GM23338 (cell line): ENCODE results near the gene METRNL. TPM values are rescaled to one million over a fixed set of nuclear protein-coding genes. Genes with fewer than 3 reads are reported as not detected.
"Not testable (repeated sequence)": the region's sequence is repeated elsewhere in the genome, so short reads cannot be mapped to it uniquely, and the experiment has no call there.

Experiments
- ATAC-seq: fragments of 200-7000 bp; cut with Tn5 transposase; 3 replicates; pipeline ENCODE4 v1.9.1; 2020
- DNase-seq: peaks from one replicate; pipeline ENCODE4 v3.0.0-alpha.2; 2015; ENCODE audit warnings: low spot score
- H2AFZ ChIP-seq: fragments of 200-600 bp; sonication (generic); 2 replicates; pipeline ENCODE4 v1.8.0; 2016; ENCODE audit warnings: antibody characterized with exemption, mild to moderate bottlenecking, moderate library complexity
- H3F3A ChIP-seq: fragments of 200-600 bp; sonication (generic); replicated peaks from 2 replicates; pipeline ENCODE4 v1.8.0; 2017; ENCODE audit warnings: antibody characterized with exemption, mixed run types, low read depth
- H3K27ac ChIP-seq: fragments of 200-600 bp; sonication (generic); 2 replicates; pipeline ENCODE4 v1.6.1; 2016; ENCODE audit warnings: low read depth
- H3K27me3 ChIP-seq: fragments of 200-600 bp; sonication (generic); 2 replicates; pipeline ENCODE4 v1.8.0; 2016; ENCODE audit warnings: mild to moderate bottlenecking, mixed run types, moderate library complexity; ENCODE audit not compliant: insufficient read depth
- H3K36me3 ChIP-seq: fragments of 200-600 bp; sonication (generic); 2 replicates; pipeline ENCODE4 v1.8.0; 2016; ENCODE audit warnings: mild to moderate bottlenecking; ENCODE audit not compliant: insufficient read depth
- H3K4me1 ChIP-seq: fragments of 200-600 bp; sonication (generic); 2 replicates; pipeline ENCODE4 v1.8.0; 2016; ENCODE audit warnings: mild to moderate bottlenecking, moderate library complexity; ENCODE audit not compliant: insufficient read depth
- H3K4me2 ChIP-seq: fragments of 200-600 bp; sonication (generic); 2 replicates; pipeline ENCODE4 v1.7.1; 2017; ENCODE audit warnings: mixed run types
- H3K4me3 ChIP-seq: fragments of 200-600 bp; sonication (generic); 2 replicates; pipeline ENCODE4 v1.6.1; 2016; ENCODE audit warnings: mixed run types
- H3K79me2 ChIP-seq: fragments of 200-600 bp; sonication (generic); replicated peaks from 2 replicates; pipeline ENCODE4 v1.8.0; 2017; ENCODE audit warnings: mild to moderate bottlenecking; ENCODE audit not compliant: insufficient read depth
- H3K9me2 ChIP-seq: fragments of 200-600 bp; sonication (generic); 2 replicates; pipeline ENCODE4 v1.8.0; 2017; ENCODE audit not compliant: insufficient read depth
- H4K20me1 ChIP-seq: fragments of 200-600 bp; sonication (generic); replicated peaks from 2 replicates; pipeline ENCODE4 v1.8.0; 2017; ENCODE audit warnings: mild to moderate bottlenecking; ENCODE audit not compliant: insufficient read depth
- H3K27ac Mint-ChIP-seq: 2 replicates; pipeline ENCODE4 v1.8.0; 2020; ENCODE audit warnings: inconsistent platforms, mild to moderate bottlenecking, moderate library complexity, mixed read lengths
- H3K27me3 Mint-ChIP-seq: 3 replicates; pipeline ENCODE4 v1.8.0; 2022; ENCODE audit warnings: low read depth, mild to moderate bottlenecking, moderate library complexity, mixed read lengths, inconsistent platforms; ENCODE audit not compliant: insufficient read depth, poor library complexity
- H3K36me3 Mint-ChIP-seq: 3 replicates; pipeline ENCODE4 v1.8.0; 2021; ENCODE audit warnings: low read depth, mild to moderate bottlenecking, inconsistent platforms, moderate library complexity, mixed read lengths
- H3K4me1 Mint-ChIP-seq: 3 replicates; pipeline ENCODE4 v1.8.0; 2020; ENCODE audit warnings: mild to moderate bottlenecking, inconsistent platforms, mixed read lengths
- H3K4me3 Mint-ChIP-seq: 3 replicates; pipeline ENCODE4 v1.8.0; 2021; ENCODE audit warnings: moderate library complexity, mild to moderate bottlenecking, inconsistent platforms, mixed read lengths
- H3K9me3 Mint-ChIP-seq: 3 replicates; pipeline ENCODE4 v1.8.0; 2020; ENCODE audit warnings: moderate library complexity, mild to moderate bottlenecking, inconsistent platforms, mixed read lengths
- ETS1 ChIP-seq: IDR thresholded peaks from 2 replicates; pipeline ENCODE4 v1.6.1; 2016; ENCODE audit warnings: antibody characterized with exemption
- EZH2 ChIP-seq: fragments of 200-600 bp; sonication (generic); IDR thresholded peaks from one replicate; pipeline ENCODE4 v1.8.0; 2017; ENCODE audit warnings: antibody characterized with exemption, mild to moderate bottlenecking, low read depth; ENCODE audit not compliant: unreplicated experiment
- JUNB ChIP-seq: IDR thresholded peaks from one replicate; pipeline ENCODE4 v1.6.1; 2016; ENCODE audit warnings: antibody characterized with exemption; ENCODE audit not compliant: unreplicated experiment
- POLR2AphosphoS5 ChIP-seq: IDR thresholded peaks from 2 replicates; pipeline ENCODE4 v1.6.1; 2016; ENCODE audit warnings: antibody characterized with exemption, low read depth
- REST ChIP-seq: IDR thresholded peaks from one replicate; pipeline ENCODE4 v1.6.1; 2018; ENCODE audit warnings: antibody characterized with exemption; ENCODE audit not compliant: unreplicated experiment
- STAT1 ChIP-seq: IDR thresholded peaks from one replicate; pipeline ENCODE4 v1.6.1; 2016; ENCODE audit warnings: antibody characterized with exemption; ENCODE audit not compliant: unreplicated experiment
- ZNF331 ChIP-seq: fragments of 250-450 bp; sonication (Bioruptor Pico); IDR thresholded peaks from 2 replicates; pipeline ENCODE4 v1.5.0; 2020; ENCODE audit warnings: low read depth, mild to moderate bottlenecking, moderate library complexity
- polyA plus RNA-seq: library from polyadenylated mRNA; unstranded; fragments of >200 nt; fragmentation: Nextera tagmentation; extraction: Ambion mirVana; gene quantifications from 2 replicates; pipeline ENCODE4 v1.2.1, GENCODE V29; 2016
- total RNA-seq: library from RNA; depleted of rRNA; stranded (reverse); fragments of >200 nt; shearing (Covaris generic); gene quantifications from 2 replicates; pipeline ENCODE4 v1.2.3, GENCODE V29; 2014

The METRNL gene
- total and polyA plus RNA-seq, 2 experiments from 2014 or later, result 12.2 to 20.2 TPM

GRCh38 chr17:83138820-83139219 lies 59.4 kb downstream of the METRNL start:
- H3K36me3 ChIP-seq, result no peaks in the 10 kb centered on the region
- no peak overlapping the region for H3K4me2 ChIP-seq
- peaks cover 6% of the 10 kb centered on the region for H3K27me3 Mint-ChIP-seq
- H3K79me2 ChIP-seq, result no peaks in the 10 kb centered on the region
- ATAC-seq, result no peak
- no peak for DNase-seq
- H3K9me3 Mint-ChIP-seq, result peaks cover 17% of the 10 kb centered on the region
- H3K27ac ChIP-seq, result no peak overlapping the region
- H3K4me3 Mint-ChIP-seq, result no peak overlapping the region
- no peaks in the 10 kb centered on the region for H3K27me3 ChIP-seq
- no peak overlapping the region for H3K4me3 ChIP-seq
- H3K4me1 Mint-ChIP-seq, result peaks cover 3% of the 10 kb centered on the region
- H2AFZ ChIP-seq, result no peak overlapping the region
- H3K9me2 ChIP-seq, result no peaks in the 10 kb centered on the region
- no peak overlapping the region for H3K27ac Mint-ChIP-seq
- no peaks in the 10 kb centered on the region for H3K4me1 ChIP-seq
- H3F3A ChIP-seq, result no peaks in the 10 kb centered on the region
- H4K20me1 ChIP-seq, result no peaks in the 10 kb centered on the region
- TF ChIP-seq EZH2, result no peak
- TF ChIP-seq REST, result no peak
- no peak for TF ChIP-seq JUNB
- TF ChIP-seq ZNF331 (CRISPR knock-in tag), result no peak
- TF ChIP-seq POLR2AphosphoS5, result no peak
- TF ChIP-seq ETS1, result no peak
- TF ChIP-seq STAT1, result no peak
- H3K36me3 Mint-ChIP-seq, result no peaks in the 10 kb centered on the region

- H3K4me3 ChIP-seq, H3K79me2 ChIP-seq, H3K27ac ChIP-seq, H3K27ac Mint-ChIP-seq, H3K36me3 Mint-ChIP-seq, H3K9me2 ChIP-seq, H3K27me3 ChIP-seq, H3K27me3 Mint-ChIP-seq, H3K4me2 ChIP-seq, H4K20me1 ChIP-seq, H3K4me3 Mint-ChIP-seq, DNase-seq, H3K4me1 Mint-ChIP-seq, H3K36me3 ChIP-seq, H3F3A ChIP-seq, H3K4me1 ChIP-seq, H2AFZ ChIP-seq, ATAC-seq: not testable (repeated sequence)
- peaks cover 22% of the 10 kb centered on the region for H3K9me3 Mint-ChIP-seq
Observed at GRCh38 chr17:83139541-83140248, 60.3 kb downstream of the METRNL start.

DNA sequence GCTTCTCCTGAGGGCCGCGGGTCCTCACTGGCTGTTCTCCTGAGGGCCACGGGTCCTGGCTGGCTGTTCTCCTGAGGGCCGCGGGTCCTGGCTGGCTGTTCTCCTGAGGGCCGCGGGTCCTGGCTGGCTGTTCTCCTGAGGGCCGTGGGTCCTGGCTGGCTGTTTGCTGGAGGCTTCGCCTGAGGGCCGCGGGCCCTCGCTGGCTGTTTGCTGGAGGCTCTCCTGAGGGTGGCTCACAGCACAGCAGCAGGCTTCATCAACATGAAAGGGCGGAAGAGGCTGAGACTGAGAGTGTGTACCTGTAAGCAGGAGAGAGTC lies 60.8 kb downstream of the METRNL start:
- not testable (repeated sequence) for H3K36me3 Mint-ChIP-seq, H3F3A ChIP-seq, H3K4me3 Mint-ChIP-seq, H3K4me1 ChIP-seq, H3K27ac ChIP-seq, H3K4me2 ChIP-seq, H3K79me2 ChIP-seq, ATAC-seq, H3K36me3 ChIP-seq, H3K4me3 ChIP-seq, DNase-seq, H3K4me1 Mint-ChIP-seq, H3K27me3 Mint-ChIP-seq, H3K27ac Mint-ChIP-seq, H3K27me3 ChIP-seq, H3K9me2 ChIP-seq, H2AFZ ChIP-seq, H4K20me1 ChIP-seq
- peaks cover 22% of the 10 kb centered on the region for H3K9me3 Mint-ChIP-seq
